Endometrial microvascular endothelial cells (primary cell): ENCODE results near the gene GRXCR1. TPM values are rescaled to one million over a fixed set of nuclear protein-coding genes. Genes with fewer than 3 reads are reported as not detected.

Experiments
- total RNA-seq: library from RNA; depleted of rRNA; stranded (reverse); fragments of >200 nt; gene quantifications from one replicate; pipeline ENCODE4 v1.2.3, GENCODE V29; 2015; ENCODE audit errors: inconsistent ontology term

The GRXCR1 gene
- total RNA-seq, 1 donor from 2014 or later = not detected

Other genes with a start within 250 kb of the GRXCR1 start
- 0.37 TPM for gene ATP8A1, start 235.6 kb upstream of the GRXCR1 start, total RNA-seq